SK-N-SH treated with all-trans-retinoic acid at 6 μM for 48 hours (cell line): Measurements from ENCODE around the gene POLG2.
A peak's percentile ranks its signal among the peaks of the same experiment; 100 is the strongest.

Experiments
- ATAC-seq: fragments of 200-7000 bp; cut with Tn5 transposase; 3 replicates; pipeline ENCODE4 v1.9.1; 2020; ENCODE audit warnings: mild to moderate bottlenecking, moderate library complexity
- ARNTL ChIP-seq: fragments of 450-650 bp; formaldehyde crosslinking; IDR thresholded peaks from 2 replicates; pipeline ENCODE4 v1.5.0; 2020; ENCODE audit warnings: low read depth, mild to moderate bottlenecking, moderate library complexity, borderline replicate concordance
- BACH2 ChIP-seq: fragments of 250-450 bp; sonication (Bioruptor Pico); IDR thresholded peaks from 2 replicates; pipeline ENCODE4 v1.9.0; 2021; ENCODE audit warnings: mild to moderate bottlenecking, borderline replicate concordance
- CSDC2 ChIP-seq: fragments of 250-450 bp; sonication (Bioruptor Pico); IDR thresholded peaks from 2 replicates; pipeline ENCODE4 v1.5.0; 2020; ENCODE audit warnings: mild to moderate bottlenecking, moderate library complexity
- GLIS3 ChIP-seq: fragments of 250-450 bp; sonication (Bioruptor Pico); IDR thresholded peaks from 2 replicates; pipeline ENCODE4 v1.5.0; 2020; ENCODE audit warnings: mild to moderate bottlenecking, moderate library complexity
- ISL1 ChIP-seq: fragments of 250-450 bp; sonication (Bioruptor Pico); IDR thresholded peaks from 2 replicates; pipeline ENCODE4 v2.1.2; 2022; ENCODE audit warnings: mild to moderate bottlenecking, moderate library complexity
- OSR1 ChIP-seq: fragments of 250-450 bp; sonication (Bioruptor Pico); IDR thresholded peaks from 2 replicates; pipeline ENCODE4 v1.8.0; 2022; ENCODE audit warnings: moderate library complexity, mild to moderate bottlenecking, inconsistent platforms
- PPARA ChIP-seq: fragments of 250-450 bp; sonication (Bioruptor Pico); IDR thresholded peaks from 2 replicates; pipeline ENCODE4 v1.5.0; 2020; ENCODE audit warnings: mild to moderate bottlenecking, borderline replicate concordance
- RARB ChIP-seq: fragments of 250-450 bp; sonication (Bioruptor Pico); IDR thresholded peaks from 2 replicates; pipeline ENCODE4 v1.8.0; 2021; ENCODE audit warnings: mild to moderate bottlenecking, moderate library complexity
- SNAI2 ChIP-seq: fragments of 250-450 bp; sonication (Bioruptor Pico); IDR thresholded peaks from 2 replicates; pipeline ENCODE4 v1.5.0; 2020; ENCODE audit warnings: mild to moderate bottlenecking, moderate library complexity
- TCF4 ChIP-seq: fragments of 250-450 bp; sonication (Bioruptor Pico); IDR thresholded peaks from 2 replicates; pipeline ENCODE4 v1.8.0; 2021; ENCODE audit warnings: mild to moderate bottlenecking, moderate library complexity, borderline replicate concordance
- TOX ChIP-seq: fragments of 250-450 bp; sonication (Bioruptor Pico); IDR thresholded peaks from 2 replicates; pipeline ENCODE4 v1.8.0; 2021; ENCODE audit warnings: mild to moderate bottlenecking, moderate library complexity, borderline replicate concordance
- ZC3H10 ChIP-seq: fragments of 250-450 bp; sonication (Bioruptor Pico); IDR thresholded peaks from 2 replicates; pipeline ENCODE4 v1.5.1; 2021; ENCODE audit warnings: mild to moderate bottlenecking, moderate library complexity
- ZFP3 ChIP-seq: fragments of 250-450 bp; sonication (Bioruptor Pico); IDR thresholded peaks from 2 replicates; pipeline ENCODE4 v1.5.0; 2020; ENCODE audit warnings: mild to moderate bottlenecking, moderate library complexity
- ZFP30 ChIP-seq: fragments of 450-650 bp; formaldehyde crosslinking; IDR thresholded peaks from 2 replicates; pipeline ENCODE4 v1.5.0; 2022; ENCODE audit warnings: mild to moderate bottlenecking, moderate library complexity
- ZNF565 ChIP-seq: fragments of 450-650 bp; formaldehyde crosslinking; conservative IDR thresholded peaks from 2 replicates; pipeline ENCODE4 v1.5.0; 2020; ENCODE audit warnings: low read depth, mild to moderate bottlenecking, moderate library complexity
- ZNF70 ChIP-seq: fragments of 450-650 bp; formaldehyde crosslinking; IDR thresholded peaks from 2 replicates; pipeline ENCODE4 v1.5.0; 2020; ENCODE audit warnings: mild to moderate bottlenecking, moderate library complexity
- ZNF8 ChIP-seq: fragments of 450-650 bp; formaldehyde crosslinking; IDR thresholded peaks from 2 replicates; pipeline ENCODE4 v1.5.0; 2020; ENCODE audit warnings: mild to moderate bottlenecking, moderate library complexity
- TF ChIP-seq, protein P1 (sequence below): fragments of 250-450 bp; sonication (Bioruptor Pico); IDR thresholded peaks from 2 replicates; pipeline ENCODE4 v1.8.0; 2020; ENCODE audit warnings: mild to moderate bottlenecking, moderate library complexity, borderline replicate concordance
- TF ChIP-seq, protein P2 (sequence below): fragments of 250-450 bp; sonication (Bioruptor Pico); IDR thresholded peaks from 2 replicates; pipeline ENCODE4 v1.5.0; 2020; ENCODE audit warnings: mild to moderate bottlenecking, moderate library complexity
- TF ChIP-seq, protein P3 (sequence below): fragments of 250-450 bp; sonication (Bioruptor Pico); IDR thresholded peaks from 2 replicates; pipeline ENCODE4 v1.5.1; 2021; ENCODE audit warnings: mild to moderate bottlenecking, moderate library complexity
- TF ChIP-seq, protein P4 (sequence below): fragments of 250-450 bp; sonication (Bioruptor Pico); IDR thresholded peaks from 2 replicates; pipeline ENCODE4 v1.8.0; 2021; ENCODE audit warnings: low read depth, mild to moderate bottlenecking, moderate library complexity, borderline replicate concordance
- TF ChIP-seq, protein P5 (sequence below): fragments of 250-450 bp; sonication (Bioruptor Pico); IDR thresholded peaks from 2 replicates; pipeline ENCODE4 v1.5.1; 2020; ENCODE audit warnings: low read depth, mild to moderate bottlenecking, moderate library complexity

POLG2 gene

DNA sequence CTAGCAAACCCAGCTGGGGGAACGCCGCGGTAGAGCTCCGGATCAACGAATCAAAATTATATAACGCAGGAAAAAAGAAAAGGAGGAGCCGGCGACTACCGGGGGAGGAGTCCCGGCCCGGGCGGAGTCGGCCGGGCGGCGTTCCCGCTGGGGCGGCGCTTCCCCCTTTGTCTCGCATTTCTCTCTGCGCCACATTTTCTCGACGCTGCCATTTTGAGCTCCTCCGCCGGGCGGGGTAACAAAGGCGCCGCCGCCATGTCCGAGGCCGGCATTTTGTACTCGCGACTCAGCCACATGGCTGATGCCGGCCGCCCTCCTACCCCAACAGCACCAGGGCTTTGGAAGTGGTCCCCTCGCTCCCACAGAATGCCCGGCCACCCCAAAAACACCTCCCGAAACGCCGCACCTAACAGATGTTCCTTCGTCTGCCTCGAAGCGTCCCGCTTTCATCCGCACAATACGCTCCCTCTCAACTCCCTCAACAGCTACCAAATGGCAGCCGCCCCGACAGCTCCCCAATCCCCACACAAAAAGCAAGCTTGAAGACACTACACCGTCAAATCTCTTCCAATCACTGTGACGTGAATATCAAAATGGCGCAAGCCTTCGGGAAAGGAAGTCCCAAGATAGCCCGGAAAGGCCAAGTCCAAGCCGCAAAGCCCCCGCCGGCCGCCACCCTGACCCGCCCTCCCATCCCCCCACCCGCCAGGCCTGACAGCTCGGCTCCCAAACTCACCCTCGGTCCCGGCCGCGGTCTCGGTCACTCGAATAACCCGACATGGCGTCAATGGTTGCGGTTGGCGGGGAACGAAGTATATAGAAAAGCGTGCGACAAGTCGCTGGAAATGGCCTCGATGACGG lies 8.7 kb upstream of the POLG2 start (continued):
- TF ChIP-seq, protein P1, sequence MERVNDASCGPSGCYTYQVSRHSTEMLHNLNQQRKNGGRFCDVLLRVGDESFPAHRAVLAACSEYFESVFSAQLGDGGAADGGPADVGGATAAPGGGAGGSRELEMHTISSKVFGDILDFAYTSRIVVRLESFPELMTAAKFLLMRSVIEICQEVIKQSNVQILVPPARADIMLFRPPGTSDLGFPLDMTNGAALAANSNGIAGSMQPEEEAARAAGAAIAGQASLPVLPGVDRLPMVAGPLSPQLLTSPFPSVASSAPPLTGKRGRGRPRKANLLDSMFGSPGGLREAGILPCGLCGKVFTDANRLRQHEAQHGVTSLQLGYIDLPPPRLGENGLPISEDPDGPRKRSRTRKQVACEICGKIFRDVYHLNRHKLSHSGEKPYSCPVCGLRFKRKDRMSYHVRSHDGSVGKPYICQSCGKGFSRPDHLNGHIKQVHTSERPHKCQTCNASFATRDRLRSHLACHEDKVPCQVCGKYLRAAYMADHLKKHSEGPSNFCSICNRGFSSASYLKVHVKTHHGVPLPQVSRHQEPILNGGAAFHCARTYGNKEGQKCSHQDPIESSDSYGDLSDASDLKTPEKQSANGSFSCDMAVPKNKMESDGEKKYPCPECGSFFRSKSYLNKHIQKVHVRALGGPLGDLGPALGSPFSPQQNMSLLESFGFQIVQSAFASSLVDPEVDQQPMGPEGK (CRISPR knock-in tag), result peak; percentile 47; the same call in 1 of the 2 replicates
- TF ChIP-seq ZC3H10 (CRISPR knock-in tag) (peak; percentile 73; the same call in 1 of the 2 replicates), ZNF70 (no peak), ISL1 (CRISPR knock-in tag) (no peak), ZFP3 (CRISPR knock-in tag) (0 out of 2 replicates have a peak, but pooled peaks have one; percentile 28), PPARA (CRISPR knock-in tag) (no peak), ZNF8 (0 out of 2 replicates have a peak, but pooled peaks have one; percentile 6), RARB (peak; percentile 84; the same call in 1 of the 2 replicates), TOX (CRISPR knock-in tag) (peak; percentile 63; the same call in 1 of the 2 replicates), CSDC2 (peak; percentile 89)
- TF ChIP-seq, protein P2, sequence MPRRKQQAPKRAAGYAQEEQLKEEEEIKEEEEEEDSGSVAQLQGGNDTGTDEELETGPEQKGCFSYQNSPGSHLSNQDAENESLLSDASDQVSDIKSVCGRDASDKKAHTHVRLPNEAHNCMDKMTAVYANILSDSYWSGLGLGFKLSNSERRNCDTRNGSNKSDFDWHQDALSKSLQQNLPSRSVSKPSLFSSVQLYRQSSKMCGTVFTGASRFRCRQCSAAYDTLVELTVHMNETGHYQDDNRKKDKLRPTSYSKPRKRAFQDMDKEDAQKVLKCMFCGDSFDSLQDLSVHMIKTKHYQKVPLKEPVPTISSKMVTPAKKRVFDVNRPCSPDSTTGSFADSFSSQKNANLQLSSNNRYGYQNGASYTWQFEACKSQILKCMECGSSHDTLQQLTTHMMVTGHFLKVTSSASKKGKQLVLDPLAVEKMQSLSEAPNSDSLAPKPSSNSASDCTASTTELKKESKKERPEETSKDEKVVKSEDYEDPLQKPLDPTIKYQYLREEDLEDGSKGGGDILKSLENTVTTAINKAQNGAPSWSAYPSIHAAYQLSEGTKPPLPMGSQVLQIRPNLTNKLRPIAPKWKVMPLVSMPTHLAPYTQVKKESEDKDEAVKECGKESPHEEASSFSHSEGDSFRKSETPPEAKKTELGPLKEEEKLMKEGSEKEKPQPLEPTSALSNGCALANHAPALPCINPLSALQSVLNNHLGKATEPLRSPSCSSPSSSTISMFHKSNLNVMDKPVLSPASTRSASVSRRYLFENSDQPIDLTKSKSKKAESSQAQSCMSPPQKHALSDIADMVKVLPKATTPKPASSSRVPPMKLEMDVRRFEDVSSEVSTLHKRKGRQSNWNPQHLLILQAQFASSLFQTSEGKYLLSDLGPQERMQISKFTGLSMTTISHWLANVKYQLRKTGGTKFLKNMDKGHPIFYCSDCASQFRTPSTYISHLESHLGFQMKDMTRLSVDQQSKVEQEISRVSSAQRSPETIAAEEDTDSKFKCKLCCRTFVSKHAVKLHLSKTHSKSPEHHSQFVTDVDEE (CRISPR knock-in tag), result peak; percentile 83
- TF ChIP-seq, all 23 proteins: peak for 15

DNA sequence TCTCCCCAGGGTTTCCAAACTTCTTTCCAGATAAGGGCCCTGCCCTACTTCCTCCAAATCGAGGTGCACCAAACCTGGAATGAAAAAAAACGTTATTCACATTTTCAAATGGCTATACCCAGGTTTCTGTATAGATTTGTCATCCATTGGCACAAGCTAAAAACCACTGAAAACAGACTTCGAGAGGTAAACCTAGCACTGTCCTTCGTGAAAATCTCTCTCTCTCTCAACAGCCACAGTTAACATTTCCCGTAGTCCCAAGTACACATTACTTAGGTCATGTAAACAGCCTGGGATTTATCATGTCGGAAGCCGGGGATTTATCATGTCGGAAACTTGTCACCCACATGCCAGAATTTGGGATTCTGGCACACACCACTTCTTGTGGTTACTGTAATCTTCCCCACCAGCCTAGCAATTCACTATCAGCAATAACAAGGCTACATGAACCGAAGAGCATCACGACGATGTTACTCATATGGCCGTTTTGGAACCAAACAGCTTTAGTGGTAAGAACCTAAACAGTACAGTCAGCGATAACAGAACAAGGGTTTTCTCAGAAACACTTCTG lies 8.0 kb upstream of the POLG2 start:
- TF ChIP-seq PPARA (CRISPR knock-in tag) (no peak), TCF4 (CRISPR knock-in tag) (no peak), ARNTL (CRISPR knock-in tag) (no peak), OSR1 (CRISPR knock-in tag) (no peak), TOX (CRISPR knock-in tag) (no peak), ZFP3 (CRISPR knock-in tag) (no peak), BACH2 (CRISPR knock-in tag) (no peak), ZFP30 (CRISPR knock-in tag) (no peak), ZNF8 (no peak), ZNF565 (no peak), ZNF70 (no peak), GLIS3 (no peak), ZC3H10 (CRISPR knock-in tag) (no peak), SNAI2 (CRISPR knock-in tag) (no peak), CSDC2 (no peak)
- TF ChIP-seq, protein P1 (CRISPR knock-in tag), result no peak
- TF ChIP-seq, protein P3, sequence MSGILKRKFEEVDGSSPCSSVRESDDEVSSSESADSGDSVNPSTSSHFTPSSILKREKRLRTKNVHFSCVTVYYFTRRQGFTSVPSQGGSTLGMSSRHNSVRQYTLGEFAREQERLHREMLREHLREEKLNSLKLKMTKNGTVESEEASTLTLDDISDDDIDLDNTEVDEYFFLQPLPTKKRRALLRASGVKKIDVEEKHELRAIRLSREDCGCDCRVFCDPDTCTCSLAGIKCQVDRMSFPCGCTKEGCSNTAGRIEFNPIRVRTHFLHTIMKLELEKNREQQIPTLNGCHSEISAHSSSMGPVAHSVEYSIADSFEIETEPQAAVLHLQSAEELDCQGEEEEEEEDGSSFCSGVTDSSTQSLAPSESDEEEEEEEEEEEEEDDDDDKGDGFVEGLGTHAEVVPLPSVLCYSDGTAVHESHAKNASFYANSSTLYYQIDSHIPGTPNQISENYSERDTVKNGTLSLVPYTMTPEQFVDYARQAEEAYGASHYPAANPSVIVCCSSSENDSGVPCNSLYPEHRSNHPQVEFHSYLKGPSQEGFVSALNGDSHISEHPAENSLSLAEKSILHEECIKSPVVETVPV (CRISPR knock-in tag), result no peak
- TF ChIP-seq, protein P4, sequence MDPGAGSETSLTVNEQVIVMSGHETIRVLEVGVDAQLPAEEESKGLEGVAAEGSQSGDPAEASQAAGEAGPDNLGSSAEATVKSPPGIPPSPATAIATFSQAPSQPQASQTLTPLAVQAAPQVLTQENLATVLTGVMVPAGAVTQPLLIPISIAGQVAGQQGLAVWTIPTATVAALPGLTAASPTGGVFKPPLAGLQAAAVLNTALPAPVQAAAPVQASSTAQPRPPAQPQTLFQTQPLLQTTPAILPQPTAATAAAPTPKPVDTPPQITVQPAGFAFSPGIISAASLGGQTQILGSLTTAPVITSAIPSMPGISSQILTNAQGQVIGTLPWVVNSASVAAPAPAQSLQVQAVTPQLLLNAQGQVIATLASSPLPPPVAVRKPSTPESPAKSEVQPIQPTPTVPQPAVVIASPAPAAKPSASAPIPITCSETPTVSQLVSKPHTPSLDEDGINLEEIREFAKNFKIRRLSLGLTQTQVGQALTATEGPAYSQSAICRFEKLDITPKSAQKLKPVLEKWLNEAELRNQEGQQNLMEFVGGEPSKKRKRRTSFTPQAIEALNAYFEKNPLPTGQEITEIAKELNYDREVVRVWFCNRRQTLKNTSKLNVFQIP (CRISPR knock-in tag), result no peak
- TF ChIP-seq, protein P5, sequence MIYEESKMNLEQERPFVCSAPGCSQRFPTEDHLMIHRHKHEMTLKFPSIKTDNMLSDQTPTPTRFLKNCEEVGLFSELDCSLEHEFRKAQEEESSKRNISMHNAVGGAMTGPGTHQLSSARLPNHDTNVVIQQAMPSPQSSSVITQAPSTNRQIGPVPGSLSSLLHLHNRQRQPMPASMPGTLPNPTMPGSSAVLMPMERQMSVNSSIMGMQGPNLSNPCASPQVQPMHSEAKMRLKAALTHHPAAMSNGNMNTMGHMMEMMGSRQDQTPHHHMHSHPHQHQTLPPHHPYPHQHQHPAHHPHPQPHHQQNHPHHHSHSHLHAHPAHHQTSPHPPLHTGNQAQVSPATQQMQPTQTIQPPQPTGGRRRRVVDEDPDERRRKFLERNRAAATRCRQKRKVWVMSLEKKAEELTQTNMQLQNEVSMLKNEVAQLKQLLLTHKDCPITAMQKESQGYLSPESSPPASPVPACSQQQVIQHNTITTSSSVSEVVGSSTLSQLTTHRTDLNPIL (CRISPR knock-in tag), result no peak
- TF ChIP-seq, protein P2 (CRISPR knock-in tag), result no peak
- ATAC-seq, result no peak
